Caco-2 (cell line): ENCODE data around the gene OTOP2. TPM values are rescaled to one million over a fixed set of nuclear protein-coding genes. Genes with fewer than 3 reads are reported as not detected.
A peak's percentile ranks its signal among the peaks of the same experiment; 100 is the strongest.

Source experiments
- BruUV-seq: library from RNA; stranded (reverse); fragments of 400-500 nt; replicated peaks from 2 replicates; lab custom pipeline; 2021; lab: Mats Ljungman, UMichigan
- CTCF ChIA-PET: fragments of 300-600 bp; sonication (Branson Sonifier 250); formaldehyde crosslinking; loops from one replicate; lab custom pipeline; 2022; ENCODE audit warnings: antibody characterized with exemption; lab: Charles Lee
- POLR2A ChIA-PET: fragments of 300-600 bp; sonication (Branson Sonifier 250); formaldehyde crosslinking; loops from one replicate; lab custom pipeline; 2022; ENCODE audit warnings: antibody characterized with exemption; lab: Charles Lee
- DNase-seq, 2 experiments: peaks; one replicate each; pipeline versions ENCODE4 v3.0.0 to v3.0.0-alpha.2; 2020 to 2022
- H3K27me3 ChIP-seq: replicated peaks from 2 replicates; pipeline ENCODE4 v1.6.0; 2011; ENCODE audit warnings: low read length; ENCODE audit not compliant: control insufficient read depth, insufficient read depth
- H3K36me3 ChIP-seq: 2 replicates; pipeline ENCODE4 v1.5.1; 2011; ENCODE audit warnings: low read length; ENCODE audit not compliant: control insufficient read depth, insufficient read depth
- H3K4me1 ChIP-seq: fragments of 250-450 bp; sonication (Bioruptor Pico); 2 replicates; pipeline ENCODE4 v1.5.1; 2020; ENCODE audit warnings: mild to moderate bottlenecking
- H3K4me3 ChIP-seq: 2 replicates; pipeline ENCODE4 v1.5.1; 2011; ENCODE audit warnings: low read depth, mild to moderate bottlenecking, control low read depth, low read length
- H3K9me3 ChIP-seq: fragments of 250-450 bp; sonication (Bioruptor Pico); 2 replicates; pipeline ENCODE4 v1.5.1; 2020; ENCODE audit warnings: mild to moderate bottlenecking, moderate library complexity
- H3K27ac Mint-ChIP-seq: one replicate; pipeline ENCODE4 v1.8.0; 2022; ENCODE audit warnings: mixed read lengths; ENCODE audit not compliant: unreplicated experiment
- H3K27me3 Mint-ChIP-seq: one replicate; pipeline ENCODE4 v1.8.0; 2022; ENCODE audit warnings: mixed read lengths; ENCODE audit not compliant: insufficient read depth, unreplicated experiment
- H3K36me3 Mint-ChIP-seq: one replicate; pipeline ENCODE4 v1.8.0; 2022; ENCODE audit warnings: mild to moderate bottlenecking, mixed read lengths; ENCODE audit not compliant: insufficient read depth, unreplicated experiment
- H3K4me1 Mint-ChIP-seq: one replicate; pipeline ENCODE4 v1.8.0; 2022; ENCODE audit warnings: low read depth, mixed read lengths; ENCODE audit not compliant: unreplicated experiment
- H3K4me3 Mint-ChIP-seq: one replicate; pipeline ENCODE4 v1.8.0; 2022; ENCODE audit warnings: mild to moderate bottlenecking, moderate library complexity, mixed read lengths; ENCODE audit not compliant: unreplicated experiment
- H3K9me3 Mint-ChIP-seq: one replicate; pipeline ENCODE4 v1.8.0; 2022; ENCODE audit warnings: mixed read lengths; ENCODE audit not compliant: unreplicated experiment
- intact Hi-C: fragments of 100-400 bp; cut with micrococcal nuclease; formaldehyde crosslinking; loops from one replicate; pipeline ENCODE4 v1.10.0; 2022; ENCODE audit not compliant: unreplicated experiment
- total RNA-seq: library from RNA; stranded (reverse); gene quantifications from 2 replicates; pipeline ENCODE4 v1.2.3, GENCODE V29; 2022
- TF ChIP-seq, protein P1 (sequence below), 2 experiments: fragments of 200-600 bp in 1 of 2; IDR thresholded peaks; 1 replicate in 1 of 2; 2 replicates in 1 of 2; pipeline versions ENCODE4 v1.5.1 to v1.8.0; 2011 to 2022; ENCODE audit warnings: antibody characterized with exemption in 1 of 2, control low read depth in 1 of 2, inconsistent platforms in 1 of 2, low read depth in 1 of 2, low read length in 1 of 2, mild to moderate bottlenecking in 1 of 2, moderate library complexity in 1 of 2; ENCODE audit not compliant: insufficient read depth in 1 of 2, severe bottlenecking in 1 of 2, unreplicated experiment in 1 of 2

Gene OTOP2
- total RNA-seq, 1 experiment from 2014 or later: not detected

DNA sequence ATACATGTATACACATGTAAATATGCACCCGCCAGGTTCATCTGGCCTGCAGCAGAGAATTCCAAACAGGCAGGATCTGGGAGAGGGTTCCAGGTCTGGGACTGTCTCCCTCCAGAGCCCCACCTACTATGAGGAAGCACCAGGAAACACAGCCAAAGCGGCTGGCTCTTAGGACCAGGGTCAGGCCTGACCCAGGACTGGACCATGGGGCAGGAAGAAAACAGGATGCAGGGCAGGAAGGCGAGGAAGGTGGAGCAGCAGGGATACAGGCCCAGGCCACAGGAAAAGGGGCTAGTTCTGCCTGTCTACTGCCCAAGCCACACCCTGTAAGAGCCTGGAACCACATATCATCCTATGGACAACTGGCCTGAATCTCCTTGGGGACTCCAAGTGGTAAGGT, 46.3 kb downstream of the OTOP2 start:
- H3K27ac Mint-ChIP-seq: no peak overlapping the region
- H3K4me3 Mint-ChIP-seq: peak overlapping the region; percentile 84

DNA sequence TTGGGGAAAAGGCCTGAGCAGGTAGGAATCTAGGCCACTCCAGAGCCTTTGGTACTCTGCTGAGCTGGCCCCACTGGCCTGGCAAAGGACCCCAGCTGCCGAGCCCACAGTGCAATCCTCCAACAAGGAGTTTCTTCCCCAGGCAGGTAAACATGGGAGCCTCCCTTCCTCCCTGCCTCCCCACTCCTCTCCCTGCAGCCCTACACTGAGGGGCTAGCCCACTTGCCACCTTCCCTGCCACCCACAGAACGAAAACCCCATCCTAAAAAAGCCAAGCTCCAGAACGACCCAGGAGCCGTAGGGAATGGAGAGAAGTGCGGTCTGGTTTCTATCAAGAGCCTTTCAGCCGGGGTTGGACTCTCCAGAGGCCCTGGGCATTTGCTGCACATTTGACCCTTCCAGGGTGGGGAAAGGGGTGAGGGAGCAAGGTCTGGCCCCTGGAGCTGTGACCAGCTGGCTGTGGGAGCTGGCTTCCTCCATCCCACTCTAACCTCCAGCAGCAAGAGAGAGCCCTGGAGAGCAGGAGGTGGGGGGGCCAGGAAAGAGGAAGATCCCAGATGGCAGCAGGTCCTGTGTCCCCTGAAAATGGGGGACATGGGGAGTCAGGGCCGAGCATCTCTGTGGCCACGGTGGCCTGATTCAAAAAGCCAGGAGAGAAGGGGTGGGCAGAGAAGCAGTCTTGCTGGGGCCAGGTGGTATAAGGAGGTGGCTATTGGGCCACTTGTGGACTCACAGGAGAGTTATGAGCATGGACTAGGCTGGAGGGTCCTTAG, 47.2 kb downstream of the OTOP2 start:
- peak overlapping the region; percentile 84 for H3K4me3 Mint-ChIP-seq
- no peak overlapping the region for H3K27ac Mint-ChIP-seq
- H3K9me3 Mint-ChIP-seq: no peaks in the 10 kb centered on the region
- CTCF ChIA-PET: interaction anchor here (0.7 to 4.7 kb wide), 7 partner anchors 9 to 65 kb away, joined by 3 to 61 read pairs (median 5); partner anchors contain the start of genes CDR2L and MRPL58
- TF ChIP-seq, protein P1, sequence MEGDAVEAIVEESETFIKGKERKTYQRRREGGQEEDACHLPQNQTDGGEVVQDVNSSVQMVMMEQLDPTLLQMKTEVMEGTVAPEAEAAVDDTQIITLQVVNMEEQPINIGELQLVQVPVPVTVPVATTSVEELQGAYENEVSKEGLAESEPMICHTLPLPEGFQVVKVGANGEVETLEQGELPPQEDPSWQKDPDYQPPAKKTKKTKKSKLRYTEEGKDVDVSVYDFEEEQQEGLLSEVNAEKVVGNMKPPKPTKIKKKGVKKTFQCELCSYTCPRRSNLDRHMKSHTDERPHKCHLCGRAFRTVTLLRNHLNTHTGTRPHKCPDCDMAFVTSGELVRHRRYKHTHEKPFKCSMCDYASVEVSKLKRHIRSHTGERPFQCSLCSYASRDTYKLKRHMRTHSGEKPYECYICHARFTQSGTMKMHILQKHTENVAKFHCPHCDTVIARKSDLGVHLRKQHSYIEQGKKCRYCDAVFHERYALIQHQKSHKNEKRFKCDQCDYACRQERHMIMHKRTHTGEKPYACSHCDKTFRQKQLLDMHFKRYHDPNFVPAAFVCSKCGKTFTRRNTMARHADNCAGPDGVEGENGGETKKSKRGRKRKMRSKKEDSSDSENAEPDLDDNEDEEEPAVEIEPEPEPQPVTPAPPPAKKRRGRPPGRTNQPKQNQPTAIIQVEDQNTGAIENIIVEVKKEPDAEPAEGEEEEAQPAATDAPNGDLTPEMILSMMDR (IDR thresholded peaks at IDR 0.05; ENCODE audit: insufficient read depth in 1 of 2, low read depth in 1 of 2, low read length in 1 of 2, severe bottlenecking in 1 of 2, unreplicated experiment in 1 of 2): no peak
- DNase-seq: peak in 1 of 2 experiments; percentile 27
- Histone ChIP-seq H3K36me3 (no peaks in the 10 kb centered on the region), H3K9me3 (no peaks in the 10 kb centered on the region), H3K27me3 (no peaks in the 10 kb centered on the region), H3K4me3 (peak overlapping the region; percentile 90), H3K4me1 (peaks cover 36% of the 10 kb centered on the region)
- intact Hi-C loops: no loop called here
- H3K4me1 Mint-ChIP-seq: peaks cover 28% of the 10 kb centered on the region
- H3K27me3 Mint-ChIP-seq: no peaks in the 10 kb centered on the region
- BruUV-seq: no TSS peak
- POLR2A ChIA-PET: interaction anchor here (1.4 to 2.6 kb wide), 3 partner anchors 17 to 98 kb away, joined by 4 to 19 read pairs (median 17); partner anchors contain the start of genes CDR2L, FDXR and MRPL58
- H3K36me3 Mint-ChIP-seq: peaks cover 6% of the 10 kb centered on the region

More for the DNA sequence above, 46.3 kb downstream of the OTOP2 start:
- Histone ChIP-seq H3K4me3 (no peak overlapping the region), H3K36me3 (no peaks in the 10 kb centered on the region), H3K27me3 (no peaks in the 10 kb centered on the region), H3K4me1 (peaks cover 36% of the 10 kb centered on the region), H3K9me3 (no peaks in the 10 kb centered on the region)
- no TSS peak for BruUV-seq
- Mint-ChIP-seq H3K36me3 (peaks cover 6% of the 10 kb centered on the region), H3K27me3 (no peaks in the 10 kb centered on the region), H3K4me1 (peaks cover 28% of the 10 kb centered on the region), H3K9me3 (no peaks in the 10 kb centered on the region)
- CTCF ChIA-PET: interaction anchor here (4.7 kb wide), 1 partner anchor 9 kb away, joined by 61 read pairs; no protein-coding TSS in a partner anchor
- intact Hi-C loops: no loop called here
- TF ChIP-seq, protein P1 (IDR thresholded peaks at IDR 0.05; ENCODE audit: insufficient read depth in 1 of 2, low read depth in 1 of 2, low read length in 1 of 2, severe bottlenecking in 1 of 2, unreplicated experiment in 1 of 2): no peak
- POLR2A ChIA-PET: no interaction called here
- DNase-seq: no peak

DNA sequence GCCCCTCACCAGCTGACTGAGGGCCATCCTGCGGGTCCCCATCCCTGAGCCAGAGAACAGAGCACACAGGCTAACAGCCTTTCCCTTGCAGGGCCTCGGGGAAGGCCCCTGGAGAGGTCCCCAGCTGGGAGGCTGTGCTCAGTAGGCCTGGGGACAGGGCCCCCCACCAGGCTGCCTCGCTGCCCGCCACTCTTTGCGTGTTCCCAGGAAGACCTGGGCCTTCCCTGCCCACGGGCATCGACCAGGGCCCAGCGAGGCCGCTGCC, 47.7 kb downstream of the OTOP2 start:
- Mint-ChIP-seq H3K9me3 (no peaks in the 10 kb centered on the region), H3K36me3 (peaks cover 6% of the 10 kb centered on the region), H3K4me3 (peak overlapping the region; percentile 84), H3K27me3 (peaks cover 2% of the 10 kb centered on the region), H3K4me1 (peaks cover 28% of the 10 kb centered on the region), H3K27ac (no peak overlapping the region)
- TF ChIP-seq, protein P1 (IDR thresholded peaks at IDR 0.05; ENCODE audit: insufficient read depth in 1 of 2, low read depth in 1 of 2, low read length in 1 of 2, severe bottlenecking in 1 of 2, unreplicated experiment in 1 of 2): no peak
- intact Hi-C loops: loop anchor here (1.0 kb wide), 1 partner anchor 11 kb away; no protein-coding TSS in a partner anchor
- peak overlapping the region; percentile 90 for H3K4me3 ChIP-seq
- no peaks in the 10 kb centered on the region for H3K9me3 ChIP-seq
- CTCF ChIA-PET: interaction anchor here (0.7 to 4.7 kb wide), 8 partner anchors 10 to 98 kb away, joined by 3 to 61 read pairs (median 4); partner anchors contain the start of genes CDR2L, FDXR and MRPL58
- H3K27me3 ChIP-seq: no peaks in the 10 kb centered on the region
- POLR2A ChIA-PET: interaction anchor here (1.1 to 2.6 kb wide), 5 partner anchors 10 to 99 kb away, joined by 3 to 19 read pairs (median 7); partner anchors contain the start of genes CDR2L, FDXR and MRPL58
- BruUV-seq: no TSS peak
- peak in 1 of 2 experiments; percentile 28 for DNase-seq
- H3K36me3 ChIP-seq: no peaks in the 10 kb centered on the region
- peaks cover 36% of the 10 kb centered on the region for H3K4me1 ChIP-seq
